ENCODE results near the gene GNG7.
"Not testable (repeated sequence)": the region's sequence is repeated elsewhere in the genome, so short reads cannot be mapped to it uniquely, and the experiment has no call there.

Gene GNG7

GRCh38 chr19:2573916-2574315 is 128.6 kb downstream of the GNG7 start:
- Histone ChIP-seq H3K14ac (ENCODE audit: low read length) (peak overlapping the region; percentile 17), H2AFZ (ENCODE audit: low read length) (no peak overlapping the region), H3K27ac (replicated peaks; ENCODE audit: low read length) (no peak overlapping the region), H3K4me2 (ENCODE audit: insufficient read depth, low read length, poor library complexity, severe bottlenecking) (no peak overlapping the region), H3K79me1 (ENCODE audit: low read depth, low read length) (no peaks in the 10 kb centered on the region), H3K36me3 (replicated peaks in 1 of 2; ENCODE audit: control insufficient read depth in 2 of 2, insufficient read depth in 2 of 2, low read length in 2 of 2) (no peaks in the 10 kb centered on the region), H2BK120ac (ENCODE audit: low read depth, low read length) (no peak overlapping the region), H3K4me1 (ENCODE audit: control insufficient read depth in 2 of 2, insufficient read depth in 1 of 2, low read depth in 1 of 2, low read length in 2 of 2) (peaks cover 5% of the 10 kb centered on the region in 2 donors), H2BK12ac (ENCODE audit: low read length) (no peak overlapping the region), H4K91ac (ENCODE audit: low read depth, low read length, poor library complexity) (no peak overlapping the region), H3K23ac (ENCODE audit: low read depth, low read length, poor library complexity) (peak overlapping the region; percentile 65), H3K18ac (ENCODE audit: low read length) (peak overlapping the region; percentile 35), H2AK5ac (ENCODE audit: low read depth, low read length) (no peak overlapping the region), H2BK15ac (ENCODE audit: low read length) (no peak overlapping the region), H3K9ac (ENCODE audit: low read depth, low read length, poor library complexity) (no peak overlapping the region), H3K4me3 (ENCODE audit: low read length in 2 of 2) (no peak overlapping the region), H4K8ac (ENCODE audit: low read depth, low read length) (peak overlapping the region; percentile 23), H2BK5ac (ENCODE audit: low read length) (no peak overlapping the region), H3K4ac (ENCODE audit: low read length) (no peak overlapping the region), H3K9me3 (replicated peaks in 1 of 2; ENCODE audit: control insufficient read depth in 2 of 2, insufficient read depth in 1 of 2, low read depth in 1 of 2, low read length in 2 of 2) (peaks cover 0 to 7% of the 10 kb centered on the region in 2 donors), H3K27me3 (ENCODE audit: control insufficient read depth in 3 of 3, insufficient read depth in 3 of 3, low read depth in 1 of 3, low read length in 3 of 3) (peaks cover 0 to 11% (median 0%) of the 10 kb centered on the region in 3 experiments)
- DNase-seq (ENCODE audit: low spot score): no peak
- no CpG with 5 or more reads among the region's 19 CpGs for WGBS, 2 donors (ENCODE audit: extremely low coverage in 2 of 2, insufficient read length in 2 of 2, insufficient replicate concordance in 1 of 2)

- H3K27ac ChIP-seq (replicated peaks; ENCODE audit: low read length); H2BK12ac ChIP-seq (ENCODE audit: low read length); DNase-seq (ENCODE audit: low spot score); H2AK5ac ChIP-seq (ENCODE audit: low read depth, low read length); H2AFZ ChIP-seq (ENCODE audit: low read length); H2BK5ac ChIP-seq (ENCODE audit: low read length); H3K27me3 ChIP-seq (ENCODE audit: control insufficient read depth in 3 of 3, insufficient read depth in 3 of 3, low read depth in 1 of 3, low read length in 3 of 3); H4K91ac ChIP-seq (ENCODE audit: low read depth, low read length, poor library complexity); H3K4ac ChIP-seq (ENCODE audit: low read length); H3K36me3 ChIP-seq (replicated peaks in 1 of 2; ENCODE audit: control insufficient read depth in 2 of 2, insufficient read depth in 2 of 2, low read length in 2 of 2); H3K4me3 ChIP-seq (ENCODE audit: low read length in 2 of 2); H3K79me1 ChIP-seq (ENCODE audit: low read depth, low read length); H2BK15ac ChIP-seq (ENCODE audit: low read length); H3K4me1 ChIP-seq (ENCODE audit: control insufficient read depth in 2 of 2, insufficient read depth in 1 of 2, low read depth in 1 of 2, low read length in 2 of 2); H3K14ac ChIP-seq (ENCODE audit: low read length); H3K23ac ChIP-seq (ENCODE audit: low read depth, low read length, poor library complexity); H3K9ac ChIP-seq (ENCODE audit: low read depth, low read length, poor library complexity); H3K4me2 ChIP-seq (ENCODE audit: insufficient read depth, low read length, poor library complexity, severe bottlenecking); H2BK120ac ChIP-seq (ENCODE audit: low read depth, low read length); H4K8ac ChIP-seq (ENCODE audit: low read depth, low read length); H3K18ac ChIP-seq (ENCODE audit: low read length): not testable (repeated sequence)
- WGBS, 2 donors (ENCODE audit: extremely low coverage in 2 of 2, insufficient read length in 2 of 2, insufficient replicate concordance in 1 of 2): no CpG with 5 or more reads among the region's 12 CpGs
- peaks cover 0 to 11% of the 10 kb centered on the region in 2 donors for H3K9me3 ChIP-seq (replicated peaks in 1 of 2; ENCODE audit: control insufficient read depth in 2 of 2, insufficient read depth in 1 of 2, low read depth in 1 of 2, low read length in 2 of 2)
Observed at GRCh38 chr19:2572152-2572551, 130.3 kb downstream of the GNG7 start.

- Histone ChIP-seq H3K4me2 (ENCODE audit: insufficient read depth, low read length, poor library complexity, severe bottlenecking) (no peak overlapping the region), H2BK120ac (ENCODE audit: low read depth, low read length) (no peak overlapping the region), H3K4ac (ENCODE audit: low read length) (no peak overlapping the region), H3K79me1 (ENCODE audit: low read depth, low read length) (peaks cover 2% of the 10 kb centered on the region), H4K91ac (ENCODE audit: low read depth, low read length, poor library complexity) (no peak overlapping the region), H3K27me3 (ENCODE audit: control insufficient read depth in 3 of 3, insufficient read depth in 3 of 3, low read depth in 1 of 3, low read length in 3 of 3) (no peaks in the 10 kb centered on the region), H3K23ac (ENCODE audit: low read depth, low read length, poor library complexity) (no peak overlapping the region), H3K18ac (ENCODE audit: low read length) (no peak overlapping the region), H3K27ac (replicated peaks; ENCODE audit: low read length) (no peak overlapping the region), H4K8ac (ENCODE audit: low read depth, low read length) (no peak overlapping the region), H3K36me3 (replicated peaks in 1 of 2; ENCODE audit: control insufficient read depth in 2 of 2, insufficient read depth in 2 of 2, low read length in 2 of 2) (no peaks in the 10 kb centered on the region), H3K14ac (ENCODE audit: low read length) (no peak overlapping the region), H2BK15ac (ENCODE audit: low read length) (no peak overlapping the region), H2BK12ac (ENCODE audit: low read length) (no peak overlapping the region), H3K4me3 (ENCODE audit: low read length in 2 of 2) (no peak overlapping the region), H2AK5ac (ENCODE audit: low read depth, low read length) (no peak overlapping the region), H3K9me3 (replicated peaks in 1 of 2; ENCODE audit: control insufficient read depth in 2 of 2, insufficient read depth in 1 of 2, low read depth in 1 of 2, low read length in 2 of 2) (peaks cover 0 to 11% of the 10 kb centered on the region in 2 donors), H2AFZ (ENCODE audit: low read length) (no peak overlapping the region), H2BK5ac (ENCODE audit: low read length) (no peak overlapping the region), H3K4me1 (ENCODE audit: control insufficient read depth in 2 of 2, insufficient read depth in 1 of 2, low read depth in 1 of 2, low read length in 2 of 2) (peaks cover 0 to 4% of the 10 kb centered on the region in 2 donors), H3K9ac (ENCODE audit: low read depth, low read length, poor library complexity) (no peak overlapping the region)
- no CpG with 5 or more reads among the region's 21 CpGs for WGBS, 2 donors (ENCODE audit: extremely low coverage in 2 of 2, insufficient read length in 2 of 2, insufficient replicate concordance in 1 of 2)
- DNase-seq (ENCODE audit: low spot score): no peak
Observed at GRCh38 chr19:2569596-2570465, 132.7 kb downstream of the GNG7 start.

GRCh38 chr19:2567996-2568395 is 134.5 kb downstream of the GNG7 start:
- peaks cover 0 to 4% of the 10 kb centered on the region in 2 donors for H3K4me1 ChIP-seq (ENCODE audit: control insufficient read depth in 2 of 2, insufficient read depth in 1 of 2, low read depth in 1 of 2, low read length in 2 of 2)
- H2BK12ac ChIP-seq (ENCODE audit: low read length): peak overlapping the region; percentile 59
- no peak overlapping the region for H2AFZ ChIP-seq (ENCODE audit: low read length)
- no peak overlapping the region for H4K8ac ChIP-seq (ENCODE audit: low read depth, low read length)
- H2BK15ac ChIP-seq (ENCODE audit: low read length): no peak overlapping the region
- no peak overlapping the region for H3K4me2 ChIP-seq (ENCODE audit: insufficient read depth, low read length, poor library complexity, severe bottlenecking)
- no peak overlapping the region for H3K18ac ChIP-seq (ENCODE audit: low read length)
- H3K4ac ChIP-seq (ENCODE audit: low read length): no peak overlapping the region
- H2BK120ac ChIP-seq (ENCODE audit: low read depth, low read length): no peak overlapping the region
- H3K9ac ChIP-seq (ENCODE audit: low read depth, low read length, poor library complexity): no peak overlapping the region
- no peak for DNase-seq (ENCODE audit: low spot score)
- no peaks in the 10 kb centered on the region for H3K36me3 ChIP-seq (replicated peaks in 1 of 2; ENCODE audit: control insufficient read depth in 2 of 2, insufficient read depth in 2 of 2, low read length in 2 of 2)
- H3K27me3 ChIP-seq (ENCODE audit: control insufficient read depth in 3 of 3, insufficient read depth in 3 of 3, low read depth in 1 of 3, low read length in 3 of 3): no peaks in the 10 kb centered on the region
- no CpG with 5 or more reads among the region's 6 CpGs for WGBS, 2 donors (ENCODE audit: extremely low coverage in 2 of 2, insufficient read length in 2 of 2, insufficient replicate concordance in 1 of 2)
- no peak overlapping the region for H2AK5ac ChIP-seq (ENCODE audit: low read depth, low read length)
- peak overlapping the region in 1 of 2 donors; percentile 28 for H3K4me3 ChIP-seq (ENCODE audit: low read length in 2 of 2)
- peak overlapping the region; percentile 12 for H3K14ac ChIP-seq (ENCODE audit: low read length)
- H2BK5ac ChIP-seq (ENCODE audit: low read length): no peak overlapping the region
- H3K9me3 ChIP-seq (replicated peaks in 1 of 2; ENCODE audit: control insufficient read depth in 2 of 2, insufficient read depth in 1 of 2, low read depth in 1 of 2, low read length in 2 of 2): peaks cover 0 to 11% of the 10 kb centered on the region in 2 donors
- peaks cover 2% of the 10 kb centered on the region for H3K79me1 ChIP-seq (ENCODE audit: low read depth, low read length)
- H4K91ac ChIP-seq (ENCODE audit: low read depth, low read length, poor library complexity): no peak overlapping the region
- no peak overlapping the region for H3K23ac ChIP-seq (ENCODE audit: low read depth, low read length, poor library complexity)
- no peak overlapping the region for H3K27ac ChIP-seq (replicated peaks; ENCODE audit: low read length)

All from neuronal stem cell (in vitro differentiated cells).